PFSK-1 (cell line): Measurements from ENCODE around the gene TSPAN13.

Experiments
- FOXP2 ChIP-seq: optimal IDR thresholded peaks from 2 replicates; pipeline ENCODE3; 2011; ENCODE audit warnings: borderline replicate concordance, control low read depth, inconsistent platforms; ENCODE audit not compliant: insufficient read depth; ENCODE audit errors: extremely low read length, extremely low read depth
- POLR2AphosphoS5 ChIP-seq: IDR thresholded peaks from 2 replicates; pipeline ENCODE4 v1.6.1; 2012; ENCODE audit warnings: low read depth, mild to moderate bottlenecking, control low read depth, low read length, moderate library complexity
- REST ChIP-seq, 2 experiments: IDR thresholded peaks; 2 replicates each; pipeline versions ENCODE4 v1.6.1 to v1.8.0; 2011 to 2012; ENCODE audit warnings: low read depth in 2 of 2, low read length in 2 of 2, control low read depth in 1 of 2, inconsistent platforms in 1 of 2, mild to moderate bottlenecking in 1 of 2, moderate library complexity in 1 of 2; ENCODE audit not compliant: insufficient read depth in 1 of 2
- SIN3A ChIP-seq: IDR thresholded peaks from 2 replicates; pipeline ENCODE4 v1.6.1; 2012; ENCODE audit warnings: mild to moderate bottlenecking, low read length, moderate library complexity, borderline replicate concordance; ENCODE audit not compliant: insufficient read depth
- TAF1 ChIP-seq: IDR thresholded peaks from 2 replicates; pipeline ENCODE4 v1.6.1; 2012; ENCODE audit warnings: low read length, control low read depth, borderline replicate concordance; ENCODE audit not compliant: insufficient read depth

Gene TSPAN13

GRCh38 chr7:16762177-16762576, 8.6 kb downstream of the TSPAN13 start:
- no peak for TF ChIP-seq SIN3A
- no peak for TF ChIP-seq POLR2AphosphoS5
- no peak for TF ChIP-seq TAF1
- TF ChIP-seq REST (IDR thresholded peaks at IDR 0.05; ENCODE audit: insufficient read depth in 1 of 2, low read depth in 2 of 2, low read length in 2 of 2), result no peak
- TF ChIP-seq FOXP2, result no peak

GRCh38 chr7:16764942-16765341, 11.4 kb downstream of the TSPAN13 start:
- no peak for TF ChIP-seq POLR2AphosphoS5
- no peak for TF ChIP-seq REST (IDR thresholded peaks at IDR 0.05; ENCODE audit: insufficient read depth in 1 of 2, low read depth in 2 of 2, low read length in 2 of 2)
- TF ChIP-seq SIN3A, result no peak
- TF ChIP-seq FOXP2, result no peak
- TF ChIP-seq TAF1, result no peak

GRCh38 chr7:16765436-16765859, 11.9 kb downstream of the TSPAN13 start:
- TF ChIP-seq TAF1, result no peak
- TF ChIP-seq FOXP2, result no peak
- no peak for TF ChIP-seq REST (IDR thresholded peaks at IDR 0.05; ENCODE audit: insufficient read depth in 1 of 2, low read depth in 2 of 2, low read length in 2 of 2)
- TF ChIP-seq POLR2AphosphoS5, result no peak
- TF ChIP-seq SIN3A, result no peak

- TF ChIP-seq POLR2AphosphoS5 (no peak), SIN3A (no peak), TAF1 (no peak), FOXP2 (no peak), REST (IDR thresholded peaks at IDR 0.05; ENCODE audit: insufficient read depth in 1 of 2, low read depth in 2 of 2, low read length in 2 of 2) (no peak)
Observed at GRCh38 chr7:16770657-16771329, 17.2 kb downstream of the TSPAN13 start.

- TF ChIP-seq SIN3A (no peak), POLR2AphosphoS5 (no peak), FOXP2 (no peak), TAF1 (no peak), REST (IDR thresholded peaks at IDR 0.05; ENCODE audit: insufficient read depth in 1 of 2, low read depth in 2 of 2, low read length in 2 of 2) (no peak)
Observed at GRCh38 chr7:16773326-16773725, 19.8 kb downstream of the TSPAN13 start.
